ENCODE data around the gene NELFB. TPM values are rescaled to one million over a fixed set of nuclear protein-coding genes. Genes with fewer than 3 reads are reported as not detected.

Gene NELFB
- total and polyA plus RNA-seq, 9 of the 15 experiments (the other 6 are each of a cell fraction or from before 2014, with no cell fraction given), result 0.24 to 84.0 (median 29.7) TPM

DNA sequence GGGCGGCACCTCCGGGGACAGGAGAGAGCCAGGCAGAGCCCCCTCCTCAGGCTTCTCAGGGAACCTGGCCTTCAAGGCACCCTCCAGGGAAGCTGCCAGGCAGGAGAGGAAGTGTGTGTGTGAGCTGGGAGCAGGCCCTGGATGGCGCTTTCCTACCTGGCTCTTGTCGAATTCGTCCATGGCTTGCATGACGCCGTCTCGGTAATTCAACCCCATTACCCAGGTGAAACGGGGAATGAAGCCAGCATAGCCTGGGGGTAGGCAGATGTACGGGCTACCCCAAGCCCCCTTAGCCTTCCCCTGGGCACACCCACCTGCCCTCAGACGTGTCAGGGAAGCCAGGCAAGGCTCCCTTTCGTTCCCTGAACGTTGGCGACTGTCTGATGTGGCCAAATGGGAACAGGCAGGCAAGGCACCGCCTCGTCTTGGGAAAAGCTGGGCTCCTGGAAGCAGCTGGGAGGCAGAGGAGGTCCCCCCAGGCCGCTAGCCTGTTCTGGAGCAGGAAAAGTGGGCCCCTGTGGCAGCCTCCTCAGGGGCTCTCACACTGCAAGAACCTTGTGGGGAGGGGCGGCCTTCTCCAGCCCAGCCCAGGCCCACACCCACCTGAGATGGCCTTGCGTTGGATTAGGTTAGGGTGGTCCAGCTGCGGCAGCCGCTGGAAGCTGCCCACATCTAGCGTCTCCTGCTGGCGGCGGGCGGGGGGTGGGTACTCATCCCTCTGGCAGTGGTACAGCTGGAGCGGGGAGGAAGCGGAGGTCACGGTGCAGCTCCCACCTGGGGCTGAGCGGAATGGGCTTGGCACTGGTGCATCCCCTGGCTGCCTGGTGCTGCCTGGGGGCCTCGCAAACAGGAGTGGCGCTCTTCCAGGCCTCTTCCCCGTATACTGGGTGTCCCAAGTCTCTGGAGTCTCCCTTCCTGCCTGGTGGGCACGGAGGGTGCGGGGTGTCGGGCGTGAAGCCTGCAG is 10.4 kb upstream of the NELFB start:
- no peaks in the 10 kb centered on the region for H3K27me3 ChIP-seq (ENCODE audit: control insufficient read depth in 2 of 2, insufficient read depth in 2 of 2, low read length in 2 of 2)
- H3K9me3 ChIP-seq (replicated peaks; ENCODE audit: control insufficient read depth, insufficient read depth, low read depth, low read length), result no peaks in the 10 kb centered on the region
- FAIRE-seq (peak; percentile 37), DNase-seq (ENCODE audit: extremely low read depth in 1 of 4, low spot score in 3 of 4) (peak in 1 of 4 experiments; percentile 10), ATAC-seq (no peak)
- H3K4me2 ChIP-seq (ENCODE audit: insufficient read depth, low read length), result no peak overlapping the region; the same call in 1 of the 2 replicates
- no peak overlapping the region for H3K27ac ChIP-seq (ENCODE audit: extremely low read depth, low read depth, low read length)
- WGBS (ENCODE audit: insufficient coverage, low coverage, missing lambda C conversion rate), result 84% methylated on average over 29 of the region's 36 CpGs
- in situ Hi-C loops (cut with MboI) (loop anchor here (25.0 kb wide), 1 partner anchor 457 kb away; the partner anchor contains the start of genes CCDC183 and TMEM141), intact Hi-C loops (cut with micrococcal nuclease) (loop anchor here (5.0 to 10.0 kb wide), 2 partner anchors 58 to 460 kb away; partner anchors contain the start of gene NRARP)
- H3K36me3 ChIP-seq (ENCODE audit: control insufficient read depth, insufficient read depth, low read length), result peaks cover 26% of the 10 kb centered on the region
- peaks cover 18 to 70% of the 10 kb centered on the region in 2 experiments; a peak in 4 of 5 replicates for H3K4me1 ChIP-seq (replicated peaks in 1 of 2; ENCODE audit: control insufficient read depth in 2 of 2, insufficient read depth in 2 of 2, low read length in 2 of 2)
- H3K9me1 ChIP-seq (ENCODE audit: control insufficient read depth, insufficient read depth, low read length), result peaks cover 4% of the 10 kb centered on the region
- peaks cover 30% of the 10 kb centered on the region for H4K20me1 ChIP-seq (replicated peaks; ENCODE audit: control insufficient read depth, insufficient read depth, low read length)
- no peak overlapping the region for H3K4me3 ChIP-seq
- BruUV-seq (replicated peaks), result no TSS peak
- H2AFZ ChIP-seq (ENCODE audit: low read depth, low read length), result no peak overlapping the region
- ChIA-PET POLR2A (interaction anchor here (0.6 to 6.5 kb wide), 8 partner anchors 9 to 484 kb away, joined by 3 to 221 read pairs (median 4); partner anchors contain the start of genes NELFB and STPG3), CTCF (ENCODE audit: low intra/inter-chr PET ratio) (no interaction called here)
- H3K9ac ChIP-seq (ENCODE audit: insufficient read depth in 1 of 2, low read depth in 2 of 2, low read length in 2 of 2), result peak overlapping the region; percentile 17 to 100; a peak in 3 of 4 replicates
- peaks cover 38% of the 10 kb centered on the region for H3K79me2 ChIP-seq (ENCODE audit: control insufficient read depth, insufficient read depth, low read length)
- TF ChIP-seq ZNF224 (CRISPR knock-in tag; IDR thresholded peaks at IDR 0.05) (no peak), XRCC5 (IDR thresholded peaks at IDR 0.05; ENCODE audit: low read depth, low read length) (no peak), SIN3A (IDR thresholded peaks at IDR 0.05; ENCODE audit: borderline replicate concordance in 2 of 2, control insufficient read depth in 1 of 2, low read depth in 2 of 2, low read length in 2 of 2) (peak in 1 of 2 experiments; percentile 10; a peak in 1 of 4 replicates), HDAC2 (IDR thresholded peaks at IDR 0.05) (no peak), NFE2L1 (tag; IDR thresholded peaks at IDR 0.05; ENCODE audit: borderline replicate concordance, low read depth) (no peak), RBM22 (IDR thresholded peaks at IDR 0.05; ENCODE audit: low read depth, low read length, poor library complexity, severe bottlenecking) (peak; percentile 88), ETV1 (tag; conservative IDR thresholded peaks at IDR 0.05; ENCODE audit: low read depth) (no peak), SIX5 (IDR thresholded peaks at IDR 0.05; ENCODE audit: borderline replicate concordance in 1 of 2, insufficient read depth in 1 of 2, low read depth in 1 of 2, low read length in 2 of 2) (no peak), MAFF (IDR thresholded peaks at IDR 0.05; ENCODE audit: low read length) (no peak), CCAR2 (IDR thresholded peaks at IDR 0.05; ENCODE audit: low read depth, low read length) (no peak), ZNF668 (CRISPR knock-in tag; IDR thresholded peaks at IDR 0.05) (no peak), BCOR (IDR thresholded peaks at IDR 0.05) (no peak), FOXP4 (CRISPR knock-in tag; IDR thresholded peaks at IDR 0.05; ENCODE audit: borderline replicate concordance) (0 out of 2 replicates have a peak, but pooled peaks have one; percentile 33), LCOR (CRISPR knock-in tag; IDR thresholded peaks at IDR 0.05) (0 out of 2 replicates have a peak, but pooled peaks have one; percentile 36), ELF1 (tag; IDR thresholded peaks at IDR 0.05) (no peak), SNRNP70 (optimal IDR thresholded peaks at IDR 0.05; ENCODE audit: low read depth, low read length) (no peak)
- TF ChIP-seq, protein P1, sequence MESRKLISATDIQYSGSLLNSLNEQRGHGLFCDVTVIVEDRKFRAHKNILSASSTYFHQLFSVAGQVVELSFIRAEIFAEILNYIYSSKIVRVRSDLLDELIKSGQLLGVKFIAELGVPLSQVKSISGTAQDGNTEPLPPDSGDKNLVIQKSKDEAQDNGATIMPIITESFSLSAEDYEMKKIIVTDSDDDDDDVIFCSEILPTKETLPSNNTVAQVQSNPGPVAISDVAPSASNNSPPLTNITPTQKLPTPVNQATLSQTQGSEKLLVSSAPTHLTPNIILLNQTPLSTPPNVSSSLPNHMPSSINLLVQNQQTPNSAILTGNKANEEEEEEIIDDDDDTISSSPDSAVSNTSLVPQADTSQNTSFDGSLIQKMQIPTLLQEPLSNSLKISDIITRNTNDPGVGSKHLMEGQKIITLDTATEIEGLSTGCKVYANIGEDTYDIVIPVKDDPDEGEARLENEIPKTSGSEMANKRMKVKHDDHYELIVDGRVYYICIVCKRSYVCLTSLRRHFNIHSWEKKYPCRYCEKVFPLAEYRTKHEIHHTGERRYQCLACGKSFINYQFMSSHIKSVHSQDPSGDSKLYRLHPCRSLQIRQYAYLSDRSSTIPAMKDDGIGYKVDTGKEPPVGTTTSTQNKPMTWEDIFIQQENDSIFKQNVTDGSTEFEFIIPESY (CRISPR knock-in tag; IDR thresholded peaks at IDR 0.05), result peak; percentile 89
